Stomach (tissue), 4 donors: ENCODE measurements around the gene PTPRCAP.

Source experiments
- POLR2A ChIP-seq, 4 donors: fragments of 450-650 bp; IDR thresholded peaks; one replicate each; pipeline ENCODE4 v1.6.1; 2016; ENCODE audit warnings: antibody characterized with exemption in 4 of 4, control low read depth in 2 of 4, mild to moderate bottlenecking in 1 of 4, moderate library complexity in 1 of 4
- TF ChIP-seq, protein P1 (sequence below), 7 experiments: fragments of 450-650 bp in 4 of 7; fragments of 200-600 bp in 3 of 7; sonication (generic) in 3 of 7; IDR thresholded peaks; one replicate each; pipeline ENCODE4 v1.5.1; 2016 to 2019; ENCODE audit warnings: antibody characterized with exemption in 7 of 7, control low read depth in 2 of 7, mild to moderate bottlenecking in 1 of 7

DNA sequence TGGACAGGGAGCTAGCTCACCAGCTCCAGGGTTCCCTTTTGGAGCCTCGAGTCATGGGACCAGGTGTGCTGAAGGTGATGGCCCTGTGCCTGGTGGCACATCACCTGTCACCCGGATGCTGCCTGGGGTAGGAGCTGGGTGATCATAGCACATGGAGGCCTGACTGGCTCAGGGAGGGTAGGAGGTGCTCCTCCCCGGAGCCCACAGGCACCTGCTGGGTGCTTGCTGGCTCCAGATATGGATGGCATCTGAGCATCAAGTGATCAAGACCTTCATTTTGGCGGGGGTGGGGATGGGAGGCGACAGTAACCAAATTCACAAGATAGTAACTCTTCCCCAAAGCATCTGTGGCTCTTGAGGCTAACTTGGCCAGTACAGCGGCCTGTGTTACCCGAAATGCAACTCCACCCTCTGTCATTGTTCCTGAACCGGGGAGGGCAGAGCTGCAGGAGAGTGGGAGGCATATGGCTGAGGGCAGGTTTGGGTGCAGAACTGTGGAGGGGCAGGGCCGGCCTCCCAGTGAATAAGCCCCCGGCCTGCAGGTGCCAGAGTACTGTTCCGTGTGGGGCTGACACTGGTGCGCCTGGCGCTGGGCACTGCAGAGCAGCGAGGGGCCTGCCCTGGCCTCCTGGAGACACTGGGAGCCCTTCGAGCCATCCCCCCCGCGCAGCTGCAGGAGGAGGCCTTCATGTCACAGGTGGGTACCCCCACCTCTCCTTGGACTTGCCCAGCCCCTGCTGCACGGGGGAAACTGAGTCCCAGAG, 28.9 kb downstream of the PTPRCAP start:
- TF ChIP-seq, protein P1, sequence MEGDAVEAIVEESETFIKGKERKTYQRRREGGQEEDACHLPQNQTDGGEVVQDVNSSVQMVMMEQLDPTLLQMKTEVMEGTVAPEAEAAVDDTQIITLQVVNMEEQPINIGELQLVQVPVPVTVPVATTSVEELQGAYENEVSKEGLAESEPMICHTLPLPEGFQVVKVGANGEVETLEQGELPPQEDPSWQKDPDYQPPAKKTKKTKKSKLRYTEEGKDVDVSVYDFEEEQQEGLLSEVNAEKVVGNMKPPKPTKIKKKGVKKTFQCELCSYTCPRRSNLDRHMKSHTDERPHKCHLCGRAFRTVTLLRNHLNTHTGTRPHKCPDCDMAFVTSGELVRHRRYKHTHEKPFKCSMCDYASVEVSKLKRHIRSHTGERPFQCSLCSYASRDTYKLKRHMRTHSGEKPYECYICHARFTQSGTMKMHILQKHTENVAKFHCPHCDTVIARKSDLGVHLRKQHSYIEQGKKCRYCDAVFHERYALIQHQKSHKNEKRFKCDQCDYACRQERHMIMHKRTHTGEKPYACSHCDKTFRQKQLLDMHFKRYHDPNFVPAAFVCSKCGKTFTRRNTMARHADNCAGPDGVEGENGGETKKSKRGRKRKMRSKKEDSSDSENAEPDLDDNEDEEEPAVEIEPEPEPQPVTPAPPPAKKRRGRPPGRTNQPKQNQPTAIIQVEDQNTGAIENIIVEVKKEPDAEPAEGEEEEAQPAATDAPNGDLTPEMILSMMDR (IDR thresholded peaks at IDR 0.05): no peak
- no peak for TF ChIP-seq POLR2A (IDR thresholded peaks at IDR 0.05)
